OCI-LY3 (cell line): ENCODE results near the gene RAB34.
A peak's percentile ranks its signal among the peaks of the same experiment; 100 is the strongest.

Experiments used
- H2AFZ ChIP-seq: fragments of 200-600, 300-600 bp; shearing (Covaris generic); 2 replicates; pipeline ENCODE4 v1.6.0; 2014; ENCODE audit warnings: antibody characterized with exemption, low read depth, low read length
- H3K27ac ChIP-seq: fragments of 200-600, 300-600 bp; sonication (generic); 2 replicates; pipeline ENCODE4 v1.5.1; 2014; ENCODE audit warnings: mild to moderate bottlenecking, low read length, moderate library complexity, mixed read lengths
- H3K27me3 ChIP-seq: fragments of 200-600, 300-600 bp; sonication (generic); 2 replicates; pipeline ENCODE4 v1.6.1; 2014; ENCODE audit warnings: low read depth, low read length, mixed read lengths
- H3K36me3 ChIP-seq: fragments of 200-600, 300-600 bp; sonication (generic); replicated peaks from 2 replicates; pipeline ENCODE3; 2014; ENCODE audit warnings: low read depth, low read length, mixed read lengths
- H3K4me1 ChIP-seq: fragments of 300-600, 200-600 bp; sonication (generic); 2 replicates; pipeline ENCODE4 v1.6.1; 2014; ENCODE audit warnings: low read length, mixed read lengths
- H3K4me2 ChIP-seq: fragments of 200-600, 300-600 bp; sonication (generic); 2 replicates; pipeline ENCODE4 v1.6.1; 2014; ENCODE audit warnings: low read length, mixed read lengths
- H3K4me3 ChIP-seq: fragments of 300-600, 200-600 bp; sonication (generic); 2 replicates; pipeline ENCODE4 v1.5.1; 2014; ENCODE audit warnings: antibody characterized with exemption, mild to moderate bottlenecking, low read length, moderate library complexity
- H3K79me2 ChIP-seq: fragments of 300-600, 200-600 bp; shearing (Covaris generic); 2 replicates; pipeline ENCODE4 v1.6.1; 2014; ENCODE audit warnings: mild to moderate bottlenecking, low read length, mixed read lengths
- H3K9ac ChIP-seq: fragments of 300-600, 200-600 bp; shearing (Covaris generic); 2 replicates; pipeline ENCODE4 v1.6.0; 2014; ENCODE audit warnings: mild to moderate bottlenecking, low read length, moderate library complexity
- H3K9me3 ChIP-seq: fragments of 200-600, 300-600 bp; shearing (Covaris generic); 2 replicates; pipeline ENCODE4 v1.6.1; 2014; ENCODE audit warnings: low read length, mixed read lengths; ENCODE audit not compliant: insufficient read depth
- H4K20me1 ChIP-seq: fragments of 200-600, 300-600 bp; sonication (generic); 2 replicates; pipeline ENCODE4 v1.6.1; 2016; ENCODE audit warnings: low read length, mixed read lengths; ENCODE audit not compliant: insufficient read depth
- EZH2phosphoT487 ChIP-seq: fragments of 200-600 bp; shearing (Covaris generic); IDR thresholded peaks from 2 replicates; pipeline ENCODE4 v1.6.1; 2018; ENCODE audit warnings: antibody characterized with exemption, mixed run types, low read depth
- TF ChIP-seq, protein P1 (sequence below): fragments of 200-600, 300-600 bp; sonication (generic); IDR thresholded peaks from 2 replicates; pipeline ENCODE4 v1.5.1; 2014; ENCODE audit warnings: antibody characterized with exemption, low read length, low read depth

RAB34 gene

DNA sequence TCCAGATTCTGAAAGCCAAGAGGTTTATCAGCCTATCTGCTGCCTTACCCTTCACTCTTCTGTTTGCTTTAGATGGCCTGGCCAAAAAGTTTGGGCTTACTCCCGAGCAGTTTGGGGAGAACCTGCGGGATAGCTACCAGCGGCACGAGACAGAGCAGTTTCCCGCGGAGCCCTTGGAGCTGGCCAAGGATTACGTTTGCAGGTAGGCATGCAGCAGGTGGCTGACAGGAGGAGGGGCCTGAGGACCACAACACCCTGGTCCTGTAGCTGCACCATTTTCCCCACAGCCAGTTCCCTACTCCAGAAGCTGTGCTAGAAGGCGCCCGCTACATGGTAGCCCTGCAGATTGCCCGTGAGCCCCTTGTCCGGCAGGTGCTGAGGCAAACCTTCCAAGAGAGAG, 35.0 kb downstream of the RAB34 start:
- Histone ChIP-seq H3K4me1 (no peaks in the 10 kb centered on the region), H3K79me2 (no peaks in the 10 kb centered on the region), H3K4me2 (no peak overlapping the region), H3K36me3 (peaks cover 66% of the 10 kb centered on the region), H3K4me3 (no peak overlapping the region), H2AFZ (no peak overlapping the region), H3K9ac (no peak overlapping the region), H3K27me3 (no peaks in the 10 kb centered on the region), H3K27ac (no peak overlapping the region), H3K9me3 (no peaks in the 10 kb centered on the region), H4K20me1 (no peaks in the 10 kb centered on the region)
- TF ChIP-seq EZH2phosphoT487, result no peak
- TF ChIP-seq, protein P1, sequence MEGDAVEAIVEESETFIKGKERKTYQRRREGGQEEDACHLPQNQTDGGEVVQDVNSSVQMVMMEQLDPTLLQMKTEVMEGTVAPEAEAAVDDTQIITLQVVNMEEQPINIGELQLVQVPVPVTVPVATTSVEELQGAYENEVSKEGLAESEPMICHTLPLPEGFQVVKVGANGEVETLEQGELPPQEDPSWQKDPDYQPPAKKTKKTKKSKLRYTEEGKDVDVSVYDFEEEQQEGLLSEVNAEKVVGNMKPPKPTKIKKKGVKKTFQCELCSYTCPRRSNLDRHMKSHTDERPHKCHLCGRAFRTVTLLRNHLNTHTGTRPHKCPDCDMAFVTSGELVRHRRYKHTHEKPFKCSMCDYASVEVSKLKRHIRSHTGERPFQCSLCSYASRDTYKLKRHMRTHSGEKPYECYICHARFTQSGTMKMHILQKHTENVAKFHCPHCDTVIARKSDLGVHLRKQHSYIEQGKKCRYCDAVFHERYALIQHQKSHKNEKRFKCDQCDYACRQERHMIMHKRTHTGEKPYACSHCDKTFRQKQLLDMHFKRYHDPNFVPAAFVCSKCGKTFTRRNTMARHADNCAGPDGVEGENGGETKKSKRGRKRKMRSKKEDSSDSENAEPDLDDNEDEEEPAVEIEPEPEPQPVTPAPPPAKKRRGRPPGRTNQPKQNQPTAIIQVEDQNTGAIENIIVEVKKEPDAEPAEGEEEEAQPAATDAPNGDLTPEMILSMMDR, result no peak

- Histone ChIP-seq H3K27ac (no peak overlapping the region), H3K9me3 (no peaks in the 10 kb centered on the region), H3K9ac (no peak overlapping the region), H2AFZ (no peak overlapping the region), H3K4me3 (no peak overlapping the region), H4K20me1 (no peaks in the 10 kb centered on the region), H3K27me3 (no peaks in the 10 kb centered on the region), H3K4me2 (no peak overlapping the region), H3K79me2 (no peaks in the 10 kb centered on the region), H3K36me3 (peaks cover 57% of the 10 kb centered on the region), H3K4me1 (no peaks in the 10 kb centered on the region)
- no peak for TF ChIP-seq EZH2phosphoT487
- TF ChIP-seq, protein P1, result peak; percentile 35
These were observed 41.7 kb downstream of the RAB34 start for GRCh38 chr17:28675980-28676379.

DNA sequence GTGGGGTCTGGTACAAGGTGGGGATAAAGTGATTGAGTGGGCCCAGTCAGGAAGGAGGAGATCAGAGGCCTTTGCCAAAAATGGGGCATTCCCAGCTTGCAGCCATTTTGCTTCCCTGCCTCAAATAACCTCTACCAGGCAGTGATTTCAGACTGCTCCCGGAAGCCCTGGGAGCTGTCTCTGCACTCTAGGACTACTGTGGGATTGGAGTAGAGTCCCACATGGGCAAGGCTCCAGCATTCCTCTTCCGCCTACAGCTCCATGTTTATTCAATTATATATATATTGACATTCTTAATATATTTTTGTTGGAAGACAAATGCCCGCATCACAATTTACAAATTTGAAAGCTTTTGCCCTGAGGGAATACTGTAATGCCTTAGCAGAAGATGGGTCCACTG, 42.2 kb downstream of the RAB34 start:
- no peak for TF ChIP-seq EZH2phosphoT487
- TF ChIP-seq, protein P1, result no peak
- Histone ChIP-seq H3K4me1 (no peaks in the 10 kb centered on the region), H3K9ac (no peak overlapping the region), H3K4me2 (no peak overlapping the region), H3K4me3 (no peak overlapping the region), H3K27me3 (no peaks in the 10 kb centered on the region), H2AFZ (no peak overlapping the region), H3K79me2 (no peaks in the 10 kb centered on the region), H4K20me1 (no peaks in the 10 kb centered on the region), H3K27ac (no peak overlapping the region), H3K9me3 (no peaks in the 10 kb centered on the region), H3K36me3 (peaks cover 60% of the 10 kb centered on the region)

DNA sequence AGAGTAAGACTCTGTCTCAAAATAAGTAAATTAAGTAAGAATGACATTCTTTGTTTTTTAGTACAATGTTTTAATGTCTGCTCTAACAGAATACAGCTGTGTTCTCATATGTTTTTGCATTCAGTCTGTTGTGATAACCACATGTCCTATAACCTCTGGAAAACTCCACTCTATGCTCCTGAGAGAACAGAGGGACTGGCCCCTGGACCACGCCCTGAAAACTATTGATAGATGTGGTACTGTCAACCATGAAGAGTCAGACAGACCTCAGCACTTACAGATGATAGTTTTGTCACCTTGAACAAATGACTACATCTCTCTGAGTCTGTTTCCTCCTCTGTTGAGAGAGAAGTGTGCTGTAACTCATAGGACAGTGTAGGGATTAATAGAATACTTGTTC, 47.8 kb downstream of the RAB34 start:
- Histone ChIP-seq H3K9ac (no peak overlapping the region), H3K27ac (no peak overlapping the region), H3K4me2 (no peak overlapping the region), H3K4me1 (no peaks in the 10 kb centered on the region), H3K79me2 (peaks cover 41% of the 10 kb centered on the region), H4K20me1 (peaks cover 9% of the 10 kb centered on the region; the same call in 1 of the 2 replicates), H2AFZ (no peak overlapping the region), H3K27me3 (no peaks in the 10 kb centered on the region), H3K4me3 (no peak overlapping the region), H3K36me3 (peaks cover 49% of the 10 kb centered on the region), H3K9me3 (no peaks in the 10 kb centered on the region)
- no peak for TF ChIP-seq EZH2phosphoT487
- TF ChIP-seq, protein P1, result no peak
